GM21423 (cell line): ENCODE measurements around the gene THRB.

Source experiments
- ATAC-seq: cut with Tn5 transposase; IDR thresholded peaks from one replicate; pipeline ENCODE4 v1.9.1; 2021; ENCODE audit warnings: mild to moderate bottlenecking, moderate library complexity; ENCODE audit not compliant: unreplicated experiment

Gene THRB

DNA sequence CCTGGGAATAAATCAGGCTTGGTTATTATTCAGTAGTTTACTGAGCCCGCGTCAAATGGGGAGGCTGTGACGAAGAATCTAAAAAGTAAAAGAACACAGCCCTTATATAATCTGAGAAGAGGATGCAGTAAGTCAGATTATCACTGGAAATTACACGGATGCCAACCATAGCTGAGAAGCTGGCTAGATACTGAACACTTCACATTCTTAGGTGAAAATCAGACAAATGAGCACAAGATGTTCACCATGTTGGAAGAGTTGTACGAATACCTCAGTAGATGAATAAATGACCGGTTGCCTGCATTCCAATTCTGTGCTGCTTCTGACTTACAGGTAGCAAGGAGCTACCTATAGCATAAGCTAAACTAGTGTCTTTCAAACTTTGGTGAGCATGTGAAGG is 254.3 kb downstream of the THRB start:
- no peak for ATAC-seq

DNA sequence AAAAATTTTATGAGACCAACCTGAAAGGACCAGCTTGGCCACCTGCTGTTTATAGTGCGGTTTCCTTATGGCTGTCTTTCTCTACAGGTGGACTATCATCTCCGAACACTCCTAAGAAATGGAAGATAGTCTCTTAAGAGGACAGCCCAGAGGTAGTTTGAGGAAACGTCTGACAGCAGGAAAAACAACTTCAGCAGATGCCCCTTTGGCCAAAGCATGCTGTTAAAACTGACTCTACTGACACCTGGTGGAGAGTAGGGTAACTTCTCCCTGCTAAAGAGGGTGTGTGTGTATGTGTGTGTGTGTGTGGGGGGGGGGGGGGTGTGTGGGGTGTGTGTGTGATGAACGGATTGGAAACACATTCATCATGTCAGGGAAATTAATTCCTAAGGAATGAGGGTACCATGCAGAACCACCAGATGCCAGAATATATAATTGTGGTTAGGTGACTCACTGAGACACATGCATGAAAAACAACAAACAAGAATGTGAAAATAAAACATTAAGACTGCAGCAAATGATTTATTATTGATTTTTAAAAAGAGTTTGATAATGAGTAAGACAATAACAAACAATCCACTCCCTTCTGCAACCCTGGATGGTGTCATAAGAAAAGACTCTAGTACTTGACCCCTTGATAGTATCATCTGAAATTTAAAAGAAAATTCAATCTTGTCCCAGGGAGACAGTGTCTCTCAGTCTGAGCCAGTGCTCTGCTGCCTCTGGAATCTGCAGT is 256.5 kb downstream of the THRB start:
- ATAC-seq, result peak; percentile 83

DNA sequence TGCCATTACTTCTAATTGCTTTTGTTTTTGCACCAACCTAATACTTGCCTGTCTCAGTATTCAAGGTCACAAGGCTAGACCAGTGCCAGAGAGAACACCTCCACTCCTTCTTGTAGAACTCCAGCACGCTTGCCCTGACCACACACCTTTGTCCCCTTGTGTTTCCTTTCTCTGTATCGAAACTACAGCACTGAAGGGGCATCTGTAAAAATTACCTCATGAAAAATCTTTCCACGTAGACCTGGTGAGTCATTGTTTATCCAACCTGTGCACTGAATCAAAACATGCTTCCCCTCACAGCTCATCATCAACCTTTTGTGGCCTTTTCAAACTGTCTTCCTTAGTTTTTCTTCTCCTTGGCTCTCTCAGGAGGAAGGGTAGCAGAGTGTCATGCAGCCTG is 259.5 kb downstream of the THRB start:
- no peak for ATAC-seq

DNA sequence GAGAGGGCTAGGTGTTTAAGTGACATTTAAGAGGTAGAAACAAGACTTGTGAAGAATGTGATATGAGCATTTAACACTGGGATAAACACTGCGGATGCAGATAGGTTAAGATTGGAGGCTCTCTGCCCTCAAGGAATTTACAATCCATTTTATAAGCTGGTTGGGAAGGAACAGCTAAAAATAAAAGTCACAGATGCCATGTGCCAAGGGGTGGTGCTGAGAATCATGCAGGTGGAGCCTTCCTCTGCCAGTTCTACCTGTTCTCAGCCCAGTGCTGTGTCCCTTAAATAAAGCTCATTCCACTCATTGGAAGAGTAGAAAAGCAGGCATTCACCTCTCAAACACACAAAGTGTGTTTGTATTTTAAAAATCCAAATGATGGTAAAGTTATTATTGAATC is 261.9 kb downstream of the THRB start:
- ATAC-seq, result no peak

DNA sequence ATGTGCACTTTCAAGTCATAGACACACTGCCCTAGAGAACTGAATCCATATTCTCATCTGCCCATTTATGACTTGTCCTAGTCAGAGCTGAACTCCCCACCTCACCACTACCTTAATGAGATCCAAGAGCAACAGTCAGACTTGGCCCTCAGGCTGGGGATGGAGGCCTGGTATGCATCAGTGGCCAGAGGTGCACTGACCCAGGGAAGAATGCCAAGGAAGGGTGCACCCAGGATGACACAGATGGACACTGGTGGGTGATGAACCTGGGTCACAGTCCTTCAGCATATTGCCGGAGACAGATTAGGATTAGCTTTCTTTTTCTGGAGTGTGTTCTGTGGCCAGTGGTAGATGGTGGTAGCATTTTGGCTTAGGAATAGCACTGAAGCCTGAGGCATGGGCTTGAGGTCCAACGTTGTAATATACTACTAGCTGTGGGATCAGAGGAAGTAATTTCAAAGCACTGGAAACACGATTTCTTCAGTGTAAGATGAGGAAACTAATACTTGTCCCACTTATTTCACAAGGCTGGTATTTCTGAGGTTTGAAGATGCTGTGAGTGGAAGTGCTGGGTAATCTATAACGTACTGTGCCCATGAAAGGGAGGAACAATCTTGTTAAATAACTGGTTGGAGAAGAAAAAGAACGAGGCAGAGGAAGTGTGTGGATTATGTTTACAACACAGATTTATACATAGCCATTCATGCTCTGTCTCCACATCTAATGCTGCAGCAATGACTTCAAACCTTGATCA is 265.0 kb downstream of the THRB start:
- no peak for ATAC-seq

DNA sequence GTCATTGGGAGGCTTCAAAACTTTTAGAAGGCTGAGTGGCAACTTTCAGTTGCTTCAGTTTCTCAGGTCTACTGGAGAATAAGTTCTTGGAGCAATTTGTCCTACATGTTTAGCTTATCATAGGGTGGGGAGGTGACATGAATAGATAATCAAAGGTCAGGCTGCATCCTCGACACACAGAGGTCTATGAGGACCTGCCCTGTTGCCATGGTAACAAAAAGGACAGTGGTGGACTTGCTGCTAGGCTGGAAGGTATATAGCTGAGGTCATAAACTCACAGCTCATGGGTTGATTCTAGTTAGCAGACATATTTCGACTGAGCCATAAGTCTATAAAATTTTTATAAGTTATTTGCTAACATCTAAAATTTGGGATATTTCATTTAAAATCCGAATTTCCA is 267.0 kb downstream of the THRB start:
- no peak for ATAC-seq

DNA sequence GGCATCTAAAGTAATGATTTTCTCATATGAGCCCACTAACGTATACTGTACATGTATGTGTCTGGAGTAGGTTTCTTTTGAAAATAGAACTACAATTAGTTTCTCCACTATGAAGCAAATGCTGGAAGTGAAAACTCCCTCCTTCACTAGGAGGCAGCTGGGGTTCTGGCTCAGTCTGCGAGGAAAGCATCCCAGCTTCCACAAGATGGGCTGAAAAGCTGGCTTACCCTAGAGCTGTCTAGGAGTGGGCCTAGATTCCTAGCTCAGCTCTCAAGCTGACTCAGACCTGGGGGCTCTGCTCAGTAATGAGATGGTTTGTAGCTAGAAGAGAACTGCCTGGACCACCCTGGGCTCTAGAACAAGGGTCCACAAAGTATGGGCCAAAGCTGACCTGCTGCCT is 268.3 kb downstream of the THRB start:
- ATAC-seq, result no peak

DNA sequence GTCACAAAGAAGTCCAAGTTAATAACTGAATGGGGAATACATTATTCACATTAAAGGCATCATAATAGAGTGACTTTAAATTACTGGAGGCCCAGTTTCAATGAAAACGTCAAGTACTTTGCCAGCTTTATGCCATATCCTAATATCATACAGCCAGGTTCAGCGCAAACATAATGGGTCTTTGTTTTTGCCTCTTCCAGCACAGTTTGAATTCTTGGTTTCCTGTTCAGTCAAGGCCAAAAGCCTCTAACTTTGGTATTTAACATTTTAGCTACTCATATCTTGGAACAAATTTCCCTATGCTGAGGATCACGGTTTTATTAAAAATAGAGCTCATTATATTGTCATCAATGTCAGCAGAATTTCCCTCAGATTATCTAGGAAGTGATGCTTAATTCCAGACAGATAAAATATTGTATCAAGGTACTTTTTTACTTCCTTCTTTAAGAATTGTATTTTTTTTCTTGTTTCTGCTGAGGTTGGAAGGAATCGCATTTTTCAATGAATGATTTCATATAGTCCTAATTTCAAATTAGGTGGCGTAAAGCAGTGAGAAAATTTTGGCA is 269.2 kb downstream of the THRB start:
- no peak for ATAC-seq

DNA sequence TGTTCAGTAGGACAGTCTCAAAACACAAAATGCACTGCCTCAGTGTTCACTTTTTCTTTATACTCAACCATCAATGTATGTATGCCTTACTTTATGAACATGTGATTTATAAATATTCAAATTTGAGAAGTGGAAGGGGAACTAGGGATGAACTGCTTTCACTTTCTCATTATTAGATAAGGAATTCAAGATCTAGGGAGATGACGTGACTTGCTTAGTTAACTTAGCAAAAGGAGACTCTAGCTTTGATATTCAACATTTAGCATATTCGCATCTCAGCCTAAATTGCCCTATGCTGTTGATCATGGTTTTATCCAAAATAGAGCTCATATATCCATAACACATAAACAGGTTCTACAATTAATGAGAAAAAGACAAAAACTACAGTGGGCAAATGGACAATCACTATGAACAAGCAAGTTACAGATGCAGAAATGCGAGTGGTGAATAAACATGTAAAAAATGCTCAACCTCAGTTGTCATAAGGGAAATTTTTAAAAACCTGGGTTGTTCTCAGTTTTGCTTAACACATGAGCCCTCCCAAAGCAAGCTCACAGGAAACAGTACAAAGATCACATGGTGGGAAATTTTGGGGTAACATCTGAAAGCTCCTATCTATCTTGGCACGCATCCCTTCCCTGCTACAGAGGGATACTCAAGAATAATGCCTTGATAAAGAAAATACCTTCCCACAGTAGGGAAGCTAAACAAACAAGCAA is 269.8 kb downstream of the THRB start:
- no peak for ATAC-seq

DNA sequence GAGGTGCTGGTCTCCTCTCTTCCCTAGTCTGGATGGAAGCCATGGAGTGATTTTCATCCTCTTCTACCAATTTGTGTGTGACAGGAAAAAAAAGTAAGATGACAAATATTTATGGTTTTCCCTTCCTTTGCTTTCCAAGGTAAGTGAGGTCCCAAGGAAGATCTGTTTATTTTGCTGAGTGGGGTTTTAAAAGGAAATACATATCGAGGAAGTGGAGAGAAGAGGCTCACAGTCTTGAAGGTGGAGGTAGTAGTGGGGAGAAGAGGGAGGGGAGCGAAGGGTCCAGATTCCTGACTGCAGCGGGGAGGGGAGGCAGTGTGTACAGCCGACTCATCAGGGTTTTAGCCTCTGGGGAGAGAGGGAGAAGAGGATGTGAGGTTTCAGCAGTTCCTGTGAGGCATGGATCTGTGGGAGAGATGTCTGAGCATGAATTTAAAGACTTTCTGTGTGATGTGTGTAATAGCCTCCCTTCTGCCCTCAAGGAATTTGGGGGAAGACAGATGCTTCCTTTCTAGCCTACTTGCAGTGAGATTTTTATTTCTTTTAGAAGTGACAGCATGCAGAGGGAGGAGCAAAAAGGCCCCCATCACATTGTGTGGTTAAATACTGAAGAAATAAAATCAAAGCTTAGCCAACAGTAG is 272.4 kb downstream of the THRB start:
- ATAC-seq, result no peak

DNA sequence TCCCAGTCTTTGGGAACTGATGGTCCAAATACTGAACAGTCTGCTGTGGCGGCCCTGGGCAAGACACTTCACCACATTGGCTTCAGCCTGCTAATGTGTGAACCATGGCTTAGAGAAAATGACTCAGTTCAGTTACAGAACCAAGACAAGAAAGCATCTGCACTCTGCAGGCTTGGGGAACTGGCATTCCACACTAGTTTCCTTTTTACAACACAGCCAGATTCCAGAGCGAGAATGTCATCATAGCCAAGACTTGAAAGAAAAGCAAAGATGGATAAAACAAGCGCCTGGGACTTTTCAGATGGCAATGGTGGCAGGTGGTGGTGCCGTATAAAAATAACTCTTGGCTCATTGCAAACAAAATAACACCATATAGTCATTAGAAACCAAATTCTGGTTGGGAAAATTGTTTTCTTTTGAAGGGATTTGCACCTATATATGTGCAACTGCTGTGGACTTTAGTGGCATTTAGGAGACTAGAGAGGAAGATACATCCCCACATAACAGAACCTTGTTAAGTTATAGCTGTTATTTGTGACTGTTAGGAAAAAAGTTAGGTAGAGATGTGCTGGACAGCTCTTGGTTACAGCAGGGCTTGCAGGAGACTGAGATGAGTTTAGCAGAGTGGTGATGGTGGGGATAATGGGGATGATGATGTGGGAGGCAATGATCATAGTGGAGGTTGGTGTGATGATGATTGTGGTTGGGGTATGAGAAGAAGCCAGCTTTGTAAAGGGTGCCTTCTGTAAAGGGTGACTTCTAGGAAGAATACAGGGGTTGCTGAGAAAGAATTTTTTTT is 273.6 kb downstream of the THRB start:
- no peak for ATAC-seq

DNA sequence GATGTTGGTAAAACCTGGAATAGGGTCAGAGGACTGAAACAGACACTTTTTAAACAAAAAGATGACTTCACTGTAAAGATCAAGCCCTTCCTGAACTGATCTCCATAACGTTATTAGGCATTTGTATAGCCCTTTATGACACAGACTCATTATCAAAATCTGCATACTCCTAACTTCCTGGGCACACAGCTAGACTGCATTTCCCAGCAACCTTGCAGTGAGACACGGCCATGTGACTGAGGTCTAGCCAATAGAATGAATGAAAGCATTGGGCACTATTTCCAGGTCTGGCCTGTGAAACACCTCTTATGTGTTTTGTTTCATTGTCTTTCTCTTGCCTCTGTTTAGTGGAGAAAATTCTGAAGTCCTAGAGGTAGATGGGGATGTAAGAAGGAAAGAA is 279.1 kb downstream of the THRB start:
- ATAC-seq, result no peak

DNA sequence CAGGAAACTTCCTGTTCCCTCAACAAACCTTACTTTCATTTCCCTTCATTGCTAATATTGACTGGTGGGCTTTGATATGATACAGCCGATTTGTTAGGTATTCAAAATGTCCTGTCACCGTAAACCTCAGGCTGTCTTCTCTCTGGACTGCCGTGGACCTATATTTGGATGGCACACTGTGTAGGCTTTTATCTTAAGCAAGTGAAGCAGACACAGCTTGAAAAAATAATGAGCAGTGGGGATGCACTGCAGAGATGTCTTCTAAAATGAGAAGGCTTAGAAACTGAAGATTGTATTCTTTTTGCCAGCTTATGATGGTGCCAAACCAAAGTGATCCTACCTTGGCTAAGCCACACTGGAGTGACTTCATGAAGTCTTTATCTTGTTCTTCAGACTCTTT is 283.3 kb downstream of the THRB start:
- no peak for ATAC-seq

DNA sequence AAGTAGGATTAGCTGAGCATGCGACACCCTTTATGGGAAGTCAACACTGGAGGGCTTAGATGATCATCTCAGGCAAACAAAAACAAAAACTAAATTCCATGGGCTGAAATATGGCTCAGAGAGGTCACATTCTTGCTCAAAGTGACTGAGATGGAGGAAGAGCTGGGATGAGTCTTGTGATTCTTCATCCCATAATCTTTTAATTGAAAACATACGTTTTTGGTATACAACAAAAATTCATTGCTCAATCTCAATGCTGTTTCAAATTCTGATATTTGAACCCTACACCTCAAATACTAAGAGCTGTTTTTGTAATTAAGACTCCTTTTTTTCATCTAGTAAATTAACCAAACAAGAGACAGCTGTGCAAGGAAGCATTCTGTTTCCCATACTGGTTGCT is 292.6 kb downstream of the THRB start:
- ATAC-seq, result no peak

DNA sequence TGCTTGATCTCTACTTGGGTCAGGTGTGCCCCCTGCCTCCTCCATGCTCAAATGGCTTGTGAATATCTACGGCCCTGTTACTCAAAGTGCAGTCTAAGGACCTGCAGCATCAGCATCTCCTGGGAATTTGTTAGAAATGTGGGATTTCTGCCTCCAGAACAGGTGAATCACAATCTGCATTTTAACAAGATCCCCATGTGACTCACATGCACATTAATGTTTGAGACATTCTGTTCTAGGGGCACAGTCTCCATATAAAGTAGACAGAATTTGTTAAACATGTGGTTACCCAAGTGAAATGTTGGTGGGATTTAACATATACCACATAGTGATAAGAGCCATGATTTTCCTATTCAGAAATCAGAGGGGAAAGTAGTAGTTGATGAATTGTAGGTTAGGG is 293.3 kb downstream of the THRB start:
- no peak for ATAC-seq

DNA sequence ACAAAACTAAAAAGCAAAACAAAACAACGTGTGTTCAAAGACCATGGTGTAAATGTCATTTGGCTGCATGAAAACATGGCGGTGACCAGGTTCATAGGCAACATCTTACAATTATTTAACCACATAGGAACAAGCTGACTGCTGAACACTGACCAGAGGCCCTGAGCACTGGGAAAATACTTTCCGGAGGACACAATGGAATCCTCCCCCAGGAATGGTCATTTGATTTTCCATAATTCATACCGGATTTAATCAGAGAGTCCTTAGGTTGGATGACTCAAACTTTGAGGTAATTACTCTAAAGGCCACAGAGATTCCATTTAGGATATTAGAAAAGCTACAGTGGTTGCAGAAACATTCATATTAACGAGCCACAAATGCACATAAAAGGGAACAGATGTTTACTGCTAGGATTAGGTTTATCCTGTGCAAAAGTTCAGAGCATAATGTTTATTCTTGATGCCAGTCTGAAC is 294.8 kb downstream of the THRB start:
- ATAC-seq, result no peak

DNA sequence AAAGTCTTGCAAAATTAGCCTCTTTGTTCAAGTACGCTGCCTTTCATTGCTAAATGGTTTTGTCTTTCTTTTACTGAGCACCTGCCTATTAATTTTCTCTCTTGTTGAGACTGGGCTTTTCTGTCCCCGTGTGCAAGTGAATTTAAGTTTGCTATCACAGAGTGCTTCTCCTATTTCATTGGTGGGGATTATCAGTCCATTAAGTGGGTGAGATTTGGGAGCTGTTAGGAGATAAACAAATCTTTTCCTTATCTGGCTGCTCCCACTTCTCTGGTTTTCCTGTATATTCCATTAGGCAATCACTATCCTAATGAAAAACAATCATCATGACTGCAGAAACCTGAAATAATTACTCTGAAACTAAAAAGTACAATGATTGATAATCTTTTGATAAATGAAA is 295.4 kb downstream of the THRB start:
- no peak for ATAC-seq

DNA sequence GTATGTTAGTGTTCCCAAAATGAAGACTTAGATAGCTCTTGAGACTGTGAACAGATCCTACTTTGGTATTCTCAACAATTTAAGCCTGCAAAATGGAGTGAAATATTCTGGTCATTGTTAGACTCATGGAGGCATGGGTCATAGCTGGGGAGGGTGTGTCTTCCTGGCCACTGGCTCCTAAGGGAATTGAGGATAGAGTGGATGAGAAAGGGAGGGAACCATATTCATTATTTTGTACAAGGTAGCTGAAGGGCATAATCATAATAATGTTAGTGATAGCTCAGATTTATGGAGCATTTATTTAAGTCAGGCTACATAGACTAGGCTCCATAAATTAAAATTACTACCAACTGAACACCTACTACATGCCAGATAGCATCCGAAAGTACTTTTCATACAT is 295.9 kb downstream of the THRB start:
- no peak for ATAC-seq

DNA sequence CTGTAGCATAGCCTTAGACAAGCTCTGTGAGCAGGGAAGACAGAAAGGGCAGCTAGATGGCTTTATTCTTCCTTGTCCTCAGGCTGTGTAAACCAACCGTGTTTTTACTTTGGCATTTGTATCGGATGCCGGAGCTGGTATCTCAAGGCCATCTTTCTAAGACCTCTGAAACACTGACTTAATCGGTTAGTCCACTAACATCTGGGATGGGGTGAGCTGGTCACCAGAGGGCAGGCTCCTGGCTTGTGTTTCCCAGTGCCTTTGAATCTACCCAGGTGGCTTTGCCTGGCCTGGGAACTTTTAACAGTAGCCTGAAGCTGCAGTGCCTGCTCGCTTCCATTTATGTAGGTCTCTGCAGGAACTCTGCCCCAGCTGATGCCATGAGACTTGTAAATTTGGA is 296.8 kb downstream of the THRB start:
- ATAC-seq, result no peak

DNA sequence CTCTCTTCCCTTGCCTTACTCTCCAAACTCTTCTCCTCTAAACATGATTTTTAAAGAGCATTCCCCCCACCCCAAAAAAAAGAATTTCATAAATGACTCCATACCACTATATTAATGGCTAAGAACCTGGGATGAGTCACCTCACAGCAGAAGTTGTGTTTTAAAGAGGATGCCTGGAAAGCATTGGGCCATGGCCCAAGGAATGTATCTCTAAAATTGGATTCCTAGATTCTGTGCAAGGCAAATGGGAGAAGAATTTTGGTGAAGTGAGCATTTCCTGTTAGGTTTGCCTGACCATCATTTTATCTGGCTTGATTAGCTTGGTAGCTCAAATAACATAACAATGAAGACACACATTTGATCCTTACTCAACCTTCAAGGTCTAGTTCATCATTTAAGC is 298.1 kb downstream of the THRB start:
- ATAC-seq, result no peak
